ENCODE data around the gene ADAM30.

Gene ADAM30

GRCh38 chr1:119909890-119910596, 13.7 kb upstream of the ADAM30 start:
- no peak for DNase-seq (ENCODE audit: extremely low read depth in 1 of 2, low read depth in 1 of 2)

GRCh38 chr1:119908661-119909060, 12.3 kb upstream of the ADAM30 start:
- DNase-seq (ENCODE audit: extremely low read depth in 1 of 2, low read depth in 1 of 2): no peak

GRCh38 chr1:119906927-119907652, 10.8 kb upstream of the ADAM30 start:
- DNase-seq (ENCODE audit: extremely low read depth in 1 of 2, low read depth in 1 of 2): no peak

GRCh38 chr1:119903443-119903835, 7.1 kb upstream of the ADAM30 start:
- DNase-seq (ENCODE audit: extremely low read depth in 1 of 2, low read depth in 1 of 2): no peak

- DNase-seq (ENCODE audit: extremely low read depth in 1 of 2, low read depth in 1 of 2): no peak
Observed at GRCh38 chr1:119902775-119903442, 6.6 kb upstream of the ADAM30 start.

- no peak for DNase-seq (ENCODE audit: extremely low read depth in 1 of 2, low read depth in 1 of 2)
Observed at GRCh38 chr1:119898981-119899720, 2.8 kb upstream of the ADAM30 start.

- no peak for DNase-seq (ENCODE audit: extremely low read depth in 1 of 2, low read depth in 1 of 2)
Observed at GRCh38 chr1:119898530-119898929, 2.2 kb upstream of the ADAM30 start.

GRCh38 chr1:119895102-119895501, 1.2 kb downstream of the ADAM30 start:
- no peak for DNase-seq (ENCODE audit: extremely low read depth in 1 of 2, low read depth in 1 of 2)

GRCh38 chr1:119893827-119894700, 2.3 kb downstream of the ADAM30 start:
- DNase-seq (ENCODE audit: extremely low read depth in 1 of 2, low read depth in 1 of 2): no peak

GRCh38 chr1:119893238-119893791, 3.0 kb downstream of the ADAM30 start:
- DNase-seq (ENCODE audit: extremely low read depth in 1 of 2, low read depth in 1 of 2): no peak

GRCh38 chr1:119891386-119891785, 4.9 kb downstream of the ADAM30 start:
- DNase-seq (ENCODE audit: extremely low read depth in 1 of 2, low read depth in 1 of 2): no peak

GRCh38 chr1:119888476-119888875, 7.8 kb downstream of the ADAM30 start:
- no peak for DNase-seq (ENCODE audit: extremely low read depth in 1 of 2, low read depth in 1 of 2)

GRCh38 chr1:119887427-119887826, 8.9 kb downstream of the ADAM30 start:
- DNase-seq (ENCODE audit: extremely low read depth in 1 of 2, low read depth in 1 of 2): no peak

GRCh38 chr1:119885903-119886783, 10.2 kb downstream of the ADAM30 start:
- peak in 1 of 2 donors; percentile 25 for DNase-seq (ENCODE audit: extremely low read depth in 1 of 2, low read depth in 1 of 2)

- no peak for DNase-seq (ENCODE audit: extremely low read depth in 1 of 2, low read depth in 1 of 2)
Observed at GRCh38 chr1:119884711-119885110, 11.6 kb downstream of the ADAM30 start.

GRCh38 chr1:119883826-119884225, 12.5 kb downstream of the ADAM30 start:
- DNase-seq (ENCODE audit: extremely low read depth in 1 of 2, low read depth in 1 of 2): no peak

- no peak for DNase-seq (ENCODE audit: extremely low read depth in 1 of 2, low read depth in 1 of 2)
Observed at GRCh38 chr1:119882132-119883049, 13.9 kb downstream of the ADAM30 start.
